HepG2 (cell line): ENCODE data around the gene SLC41A1. TPM values are rescaled to one million over a fixed set of nuclear protein-coding genes. Genes with fewer than 3 reads are reported as not detected.

ENCODE experiments used
- ATAC-seq: fragments of 200-7000 bp; cut with Tn5 transposase; 3 replicates; pipeline ENCODE4 v1.9.1; 2020; ENCODE audit warnings: mild to moderate bottlenecking, moderate library complexity
- BruUV-seq: library from RNA; stranded (reverse); fragments of 400-500 nt; replicated peaks from 2 replicates; lab custom pipeline; 2021; lab: Mats Ljungman, UMichigan
- CTCF ChIA-PET: fragments of 300-600 bp; formaldehyde crosslinking; extraction: SDS; loops from one replicate; lab custom pipeline; 2021; ENCODE audit warnings: low total read pairs, inconsistent platforms, low intra/inter-chr PET ratio; lab: Yijun Ruan, JAX
- POLR2A ChIA-PET: fragments of 350-600 bp; sonication (Branson Sonifier 250); formaldehyde crosslinking; loops from one replicate; lab custom pipeline; 2020; ENCODE audit warnings: antibody characterized with exemption, inconsistent platforms; lab: Yijun Ruan, JAX
- DNase-seq: peaks from one replicate; pipeline ENCODE4 v3.0.0-alpha.2; 2015; ENCODE audit warnings: low spot score
- FAIRE-seq: peaks from 3 replicates; lab custom pipeline; 2011; peaks lifted over from hg19 to GRCh38; lab: Jason Lieb, UNC
- H2AFZ ChIP-seq: one replicate; pipeline ENCODE4 v1.6.1; 2011; ENCODE audit warnings: low read length, inconsistent platforms
- H3K27ac ChIP-seq: fragments of 300-600 bp; 3 replicates; pipeline ENCODE4 v1.8.0; 2011; ENCODE audit warnings: mixed run types, mild to moderate bottlenecking, mixed read lengths, low read length, inconsistent platforms; ENCODE audit not compliant: insufficient read depth; ENCODE audit errors: extremely low read length
- H3K27me3 ChIP-seq, 2 experiments: fragments of 200-600 bp in 1 of 2; 2 replicates in 1 of 2; 3 replicates in 1 of 2; pipeline versions ENCODE4 v1.6.0 to v1.8.0; 2011; ENCODE audit warnings: low read length in 2 of 2, mild to moderate bottlenecking in 2 of 2, moderate library complexity in 2 of 2, inconsistent platforms in 1 of 2; ENCODE audit not compliant: insufficient read depth in 2 of 2, control insufficient read depth in 1 of 2
- H3K36me3 ChIP-seq, 2 experiments: fragments of 200-600 bp in 1 of 2; replicated peaks in 1 of 2; 2 replicates in 1 of 2; 3 replicates in 1 of 2; pipeline versions ENCODE4 v1.5.1 to v1.8.0; 2011; ENCODE audit warnings: low read length in 2 of 2, inconsistent platforms in 1 of 2; ENCODE audit not compliant: insufficient read depth in 2 of 2, control insufficient read depth in 1 of 2
- H3K4me1 ChIP-seq: 2 replicates; pipeline ENCODE4 v1.5.1; 2012; ENCODE audit warnings: low read length, inconsistent platforms; ENCODE audit not compliant: insufficient read depth
- H3K4me2 ChIP-seq: 2 replicates; pipeline ENCODE4 v1.6.0; 2011; ENCODE audit warnings: low read depth, low read length, inconsistent platforms
- H3K4me3 ChIP-seq, 3 experiments: fragments of 200-600 bp in 1 of 3; sonication (generic), shearing (Covaris generic) in 1 of 3; replicated peaks in 1 of 3; 2 replicates each; pipeline ENCODE4 v1.5.1; 2011 to 2016; ENCODE audit warnings: low read length in 3 of 3, inconsistent platforms in 2 of 3, low read depth in 2 of 3, mild to moderate bottlenecking in 2 of 3, control low read depth in 1 of 3, mixed read lengths in 1 of 3; ENCODE audit not compliant: insufficient read depth in 1 of 3
- H3K79me2 ChIP-seq: one replicate; pipeline ENCODE4 v1.6.1; 2011; ENCODE audit warnings: low read length, inconsistent platforms; ENCODE audit not compliant: insufficient read depth
- H3K9ac ChIP-seq: 2 replicates; pipeline ENCODE4 v1.6.0; 2011; ENCODE audit warnings: mild to moderate bottlenecking, low read depth, low read length, inconsistent platforms; ENCODE audit not compliant: insufficient read depth
- H3K9me3 ChIP-seq: 2 replicates; pipeline ENCODE4 v1.5.1; 2012; ENCODE audit warnings: mild to moderate bottlenecking, low read length
- H4K20me1 ChIP-seq: 2 replicates; pipeline ENCODE4 v1.6.0; 2011; ENCODE audit warnings: inconsistent platforms, mild to moderate bottlenecking, low read length, moderate library complexity; ENCODE audit not compliant: insufficient read depth
- ATF3 ChIP-seq: sonication (generic); formaldehyde crosslinking; IDR thresholded peaks from 2 replicates; pipeline ENCODE4 v1.4.0; 2020; ENCODE audit warnings: missing genetic modification reagents
- CCAR2 ChIP-seq: fragments of 200-400 bp; formaldehyde crosslinking; optimal IDR thresholded peaks from 2 replicates; pipeline ENCODE3; 2018; ENCODE audit warnings: low read depth, mild to moderate bottlenecking, low read length, moderate library complexity
- CHD4 ChIP-seq: fragments of 200-600 bp; sonication (generic); IDR thresholded peaks from 2 replicates; pipeline ENCODE4 v1.7.0; 2017; ENCODE audit warnings: mild to moderate bottlenecking, low read length, borderline replicate concordance
- DMAP1 ChIP-seq: IDR thresholded peaks from 2 replicates; pipeline ENCODE4 v1.6.1; 2016
- ISL2 ChIP-seq: sonication (generic); formaldehyde crosslinking; IDR thresholded peaks from 2 replicates; pipeline ENCODE4 v1.5.0; 2020; ENCODE audit warnings: missing genetic modification reagents
- KLF15 ChIP-seq: sonication (generic); formaldehyde crosslinking; IDR thresholded peaks from 2 replicates; pipeline ENCODE4 v1.8.1; 2023; ENCODE audit warnings: borderline replicate concordance, mild to moderate bottlenecking, inconsistent platforms, missing genetic modification reagents, mixed read lengths
- MAFK ChIP-seq, 2 experiments: IDR thresholded peaks in 1 of 2; conservative IDR thresholded peaks in 1 of 2; 2 replicates each; pipeline ENCODE4 v1.6.1; 2011; ENCODE audit warnings: improper control_type of control experiment in 2 of 2, low read length in 2 of 2
- PAWR ChIP-seq: sonication (generic); formaldehyde crosslinking; IDR thresholded peaks from 2 replicates; pipeline ENCODE4 v1.4.0; 2020; ENCODE audit warnings: missing genetic modification reagents, mild to moderate bottlenecking, borderline replicate concordance
- RAD51 ChIP-seq: fragments of 450-650 bp; IDR thresholded peaks from 2 replicates; pipeline ENCODE4 v1.6.1; 2016; ENCODE audit warnings: borderline replicate concordance
- RNF2 ChIP-seq: fragments of 450-650 bp; conservative IDR thresholded peaks from 2 replicates; pipeline ENCODE4 v1.6.1; 2016; ENCODE audit warnings: low read depth
- TRAFD1 ChIP-seq: sonication (generic); formaldehyde crosslinking; IDR thresholded peaks from 2 replicates; pipeline ENCODE4 v1.5.1; 2020; ENCODE audit warnings: missing genetic modification reagents, mild to moderate bottlenecking, borderline replicate concordance
- ZFP36 ChIP-seq: fragments of 150-350 bp; IDR thresholded peaks from 2 replicates; pipeline ENCODE4 v1.6.1; 2018; ENCODE audit warnings: borderline replicate concordance, low read length, low read depth; ENCODE audit not compliant: partially characterized antibody
- ZNF558 ChIP-seq: sonication (generic); formaldehyde crosslinking; IDR thresholded peaks from 2 replicates; pipeline ENCODE4 v1.9.0; 2022; ENCODE audit warnings: mild to moderate bottlenecking, missing genetic modification reagents, borderline replicate concordance
- ZNF841 ChIP-seq: sonication (generic); formaldehyde crosslinking; IDR thresholded peaks from 2 replicates; pipeline ENCODE4 v1.8.1; 2023; ENCODE audit warnings: missing genetic modification reagents, borderline replicate concordance
- ZSCAN30 ChIP-seq: sonication (generic); formaldehyde crosslinking; IDR thresholded peaks from 2 replicates; pipeline ENCODE4 v1.5.0; 2020; ENCODE audit warnings: mild to moderate bottlenecking, missing genetic modification reagents
- in situ Hi-C: cut with HindIII; loops from 2 replicates; pipeline ENCODE4 v1.10.0; 2017; ENCODE audit warnings: low pct_unique_long_range_greater_than_20kb; ENCODE audit not compliant: extremely low pct_ligation_motif_present
- intact Hi-C: fragments of 100-400 bp; cut with micrococcal nuclease; formaldehyde crosslinking; loops from one replicate; pipeline ENCODE4 v1.10.0; 2022; ENCODE audit not compliant: unreplicated experiment
- polyA plus RNA-seq, 8 experiments: library from polyadenylated mRNA; depleted of rRNA in 3 of 8; stranded (reverse) in 7 of 8; unstranded in 1 of 8; fragments of >200 nt; fragmentation: Illumina TruSeq in 4 of 8; extraction: Trizol in 4 of 8; gene quantifications; 2 replicates each; pipeline versions ENCODE4 v1.2.1 to v1.2.3, GENCODE V29; 2011 to 2016; ENCODE audit warnings: low read depth in 4 of 8, missing spikeins in 1 of 8, mixed read lengths in 1 of 8; ENCODE audit not compliant: insufficient read depth in 1 of 8
- total RNA-seq, 5 experiments: library from RNA; depleted of rRNA; stranded (reverse); fragments of >200 nt; fragmentation: Illumina TruSeq; extraction: Trizol; gene quantifications; 2 replicates each; pipeline ENCODE4 v1.2.3, GENCODE V29; 2016; ENCODE audit warnings: low read depth in 1 of 5
- TF ChIP-seq, protein P1 (sequence below): sonication (generic); formaldehyde crosslinking; IDR thresholded peaks from 2 replicates; pipeline ENCODE4 v1.9.0; 2021; ENCODE audit warnings: missing genetic modification reagents, borderline replicate concordance

The SLC41A1 gene
- total and polyA plus RNA-seq, 2 of the 13 experiments (the other 11 are each of a cell fraction or from before 2014, with no cell fraction given) = 2.2 to 4.6 TPM

- in situ Hi-C loops (no loop called here), intact Hi-C loops (no loop called here)
- no peaks in the 10 kb centered on the region for H3K9me3 ChIP-seq
- peaks cover 0 to 5% of the 10 kb centered on the region in 2 experiments; a peak in 1 of 5 replicates for H3K27me3 ChIP-seq
- no peak overlapping the region for H2AFZ ChIP-seq
- no peaks in the 10 kb centered on the region for H3K36me3 ChIP-seq
- ATAC-seq = no peak
- no peak for FAIRE-seq
- no peaks in the 10 kb centered on the region for H3K4me1 ChIP-seq
- no peak for DNase-seq
- ChIA-PET CTCF (no interaction called here), POLR2A (no interaction called here)
- no TSS peak for BruUV-seq
- H3K4me3 ChIP-seq = no peak overlapping the region
- H3K9ac ChIP-seq = no peak overlapping the region
- H3K79me2 ChIP-seq = no peaks in the 10 kb centered on the region
- no peak overlapping the region for H3K4me2 ChIP-seq
- TF ChIP-seq RNF2 = no peak
- no peak for TF ChIP-seq ATF3 (CRISPR knock-in tag)
- no peak for TF ChIP-seq ZNF558 (CRISPR knock-in tag)
- TF ChIP-seq PAWR (CRISPR knock-in tag) = no peak
- TF ChIP-seq ISL2 (CRISPR knock-in tag) = no peak
- no peak for TF ChIP-seq DMAP1 (CRISPR knock-in tag)
- TF ChIP-seq RAD51 = no peak
- no peak for TF ChIP-seq CHD4
- no peak for TF ChIP-seq TRAFD1 (CRISPR knock-in tag)
- no peak for TF ChIP-seq KLF15 (CRISPR knock-in tag)
- no peak for TF ChIP-seq ZNF841 (CRISPR knock-in tag)
- TF ChIP-seq, protein P1, sequence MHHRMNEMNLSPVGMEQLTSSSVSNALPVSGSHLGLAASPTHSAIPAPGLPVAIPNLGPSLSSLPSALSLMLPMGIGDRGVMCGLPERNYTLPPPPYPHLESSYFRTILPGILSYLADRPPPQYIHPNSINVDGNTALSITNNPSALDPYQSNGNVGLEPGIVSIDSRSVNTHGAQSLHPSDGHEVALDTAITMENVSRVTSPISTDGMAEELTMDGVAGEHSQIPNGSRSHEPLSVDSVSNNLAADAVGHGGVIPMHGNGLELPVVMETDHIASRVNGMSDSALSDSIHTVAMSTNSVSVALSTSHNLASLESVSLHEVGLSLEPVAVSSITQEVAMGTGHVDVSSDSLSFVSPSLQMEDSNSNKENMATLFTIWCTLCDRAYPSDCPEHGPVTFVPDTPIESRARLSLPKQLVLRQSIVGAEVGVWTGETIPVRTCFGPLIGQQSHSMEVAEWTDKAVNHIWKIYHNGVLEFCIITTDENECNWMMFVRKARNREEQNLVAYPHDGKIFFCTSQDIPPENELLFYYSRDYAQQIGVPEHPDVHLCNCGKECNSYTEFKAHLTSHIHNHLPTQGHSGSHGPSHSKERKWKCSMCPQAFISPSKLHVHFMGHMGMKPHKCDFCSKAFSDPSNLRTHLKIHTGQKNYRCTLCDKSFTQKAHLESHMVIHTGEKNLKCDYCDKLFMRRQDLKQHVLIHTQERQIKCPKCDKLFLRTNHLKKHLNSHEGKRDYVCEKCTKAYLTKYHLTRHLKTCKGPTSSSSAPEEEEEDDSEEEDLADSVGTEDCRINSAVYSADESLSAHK (CRISPR knock-in tag) = no peak
- TF ChIP-seq ZSCAN30 = no peak
- TF ChIP-seq CCAR2 = no peak
- no peak for TF ChIP-seq MAFK (conservative IDR thresholded peaks at IDR 0.05 in 1 of 2, IDR thresholded peaks at IDR 0.05 in 1 of 2; ENCODE audit: low read length in 2 of 2)
- no peak for TF ChIP-seq ZFP36
- no peak overlapping the region for H3K27ac ChIP-seq
- no peaks in the 10 kb centered on the region for H4K20me1 ChIP-seq
Observed at GRCh38 chr1:205783433-205783795, 29.6 kb downstream of the SLC41A1 start.
